K562 (cell line): ENCODE measurements around the gene AGPAT1. TPM values are rescaled to one million over a fixed set of nuclear protein-coding genes. Genes with fewer than 3 reads are reported as not detected.

Source experiments
- CEBPG ChIP-seq, 3 experiments: fragments of 200-800 bp in 1 of 3; sonication (Bioruptor generic) in 1 of 3; sonication (generic) in 1 of 3; formaldehyde crosslinking in 1 of 3; IDR thresholded peaks in 2 of 3; conservative IDR thresholded peaks in 1 of 3; 2 replicates each; pipeline versions ENCODE4 v1.6.1 to v1.8.0; 2016 to 2022; ENCODE audit warnings: missing compliant biosample characterization in 2 of 3, missing genetic modification characterization in 2 of 3, mild to moderate bottlenecking in 1 of 3, missing genetic modification reagents in 1 of 3
- CLOCK ChIP-seq: fragments of 250-450 bp; sonication (Bioruptor Pico); IDR thresholded peaks from 2 replicates; pipeline ENCODE4 v1.4.0; 2020; ENCODE audit warnings: mild to moderate bottlenecking, moderate library complexity, borderline replicate concordance
- CXXC5 ChIP-seq: fragments of 250-450 bp; sonication (Bioruptor Pico); IDR thresholded peaks from 2 replicates; pipeline ENCODE4 v1.8.0; 2022; ENCODE audit warnings: inconsistent platforms, mild to moderate bottlenecking, moderate library complexity
- ETS1 ChIP-seq: conservative IDR thresholded peaks from 2 replicates; pipeline ENCODE4 v1.6.1; 2011; ENCODE audit warnings: low read depth, mild to moderate bottlenecking, low read length; ENCODE audit not compliant: control insufficient read depth
- KDM5B ChIP-seq: fragments of 200-600 bp; sonication (generic); IDR thresholded peaks from 2 replicates; pipeline ENCODE4 v1.6.1; 2012; ENCODE audit warnings: low read depth, mild to moderate bottlenecking, moderate library complexity, low read length, control low read depth, inconsistent platforms; ENCODE audit not compliant: insufficient replicate concordance
- MBD1 ChIP-seq: fragments of 250-450 bp; sonication (Bioruptor Pico); IDR thresholded peaks from 2 replicates; pipeline ENCODE4 v1.8.0; 2022; ENCODE audit warnings: inconsistent platforms
- MTF1 ChIP-seq: fragments of 250-450 bp; sonication (Bioruptor Pico); IDR thresholded peaks from 2 replicates; pipeline ENCODE4 v1.9.0; 2021; ENCODE audit warnings: moderate library complexity, mild to moderate bottlenecking, inconsistent platforms, borderline replicate concordance
- NBN ChIP-seq: fragments of 450-650 bp; IDR thresholded peaks from 2 replicates; pipeline ENCODE4 v1.6.1; 2016; ENCODE audit warnings: low read depth, mild to moderate bottlenecking
- NCOA4 ChIP-seq: fragments of 450-650 bp; IDR thresholded peaks from 2 replicates; pipeline ENCODE4 v1.6.1; 2018; ENCODE audit warnings: mild to moderate bottlenecking; ENCODE audit not compliant: partially characterized antibody
- NR4A1 ChIP-seq, 2 experiments: fragments of 250-450 bp in 1 of 2; fragments of 450-650 bp in 1 of 2; sonication (Bioruptor Pico) in 1 of 2; IDR thresholded peaks; 2 replicates each; pipeline versions ENCODE4 v1.4.0 to v1.6.1; 2016 to 2020; ENCODE audit warnings: mild to moderate bottlenecking in 2 of 2, missing compliant biosample characterization in 1 of 2, missing genetic modification characterization in 1 of 2, moderate library complexity in 1 of 2
- PML ChIP-seq: IDR thresholded peaks from 2 replicates; pipeline ENCODE4 v1.6.1; 2012; ENCODE audit warnings: low read length, inconsistent platforms
- RBM39 ChIP-seq: fragments of 200-400 bp; formaldehyde crosslinking; optimal IDR thresholded peaks from 2 replicates; pipeline ENCODE3; 2018; ENCODE audit warnings: low read depth, low read length
- TEAD2 ChIP-seq: fragments of 450-650 bp; IDR thresholded peaks from 2 replicates; pipeline ENCODE4 v1.6.1; 2016; ENCODE audit warnings: missing genetic modification characterization, control low read depth, missing compliant biosample characterization
- ZFP36 ChIP-seq: fragments of 150-350 bp; IDR thresholded peaks from 2 replicates; pipeline ENCODE4 v1.6.1; 2018; ENCODE audit warnings: low read length, low read depth; ENCODE audit not compliant: partially characterized antibody
- ZNF24 ChIP-seq: fragments of 450-650 bp; IDR thresholded peaks from 2 replicates; pipeline ENCODE4 v1.6.1; 2016
- ZNF347 ChIP-seq: fragments of 450-650 bp; formaldehyde crosslinking; IDR thresholded peaks from 2 replicates; pipeline ENCODE4 v1.4.0; 2020; ENCODE audit warnings: low read depth, mild to moderate bottlenecking, moderate library complexity
- ZNF518B ChIP-seq: fragments of 250-450 bp; sonication (Bioruptor Pico); IDR thresholded peaks from 2 replicates; pipeline ENCODE4 v1.5.0; 2021; ENCODE audit warnings: mild to moderate bottlenecking, moderate library complexity
- polyA plus RNA-seq, 8 experiments: library from polyadenylated mRNA; depleted of rRNA in 4 of 8; stranded (reverse) in 5 of 8; unstranded in 3 of 8; fragments of >200 nt; fragmentation: Nextera tagmentation in 2 of 8; fragmentation: Illumina TruSeq in 1 of 8; extraction: Ambion mirVana in 2 of 8; extraction: Trizol in 1 of 8; gene quantifications; 2 replicates each; pipeline versions ENCODE4 v1.2.1 to v1.2.3, GENCODE V29; 2011 to 2014; ENCODE audit warnings: inconsistent platforms in 1 of 8, missing spikeins in 1 of 8
- total RNA-seq, 7 experiments: library from RNA; depleted of rRNA in 6 of 7; stranded (reverse); fragments of >200 nt in 6 of 7; fragmentation: Illumina TruSeq in 2 of 7; extraction: Trizol in 2 of 7; gene quantifications; 2 replicates each; pipeline versions ENCODE4 v1.2.1 to v1.2.3, GENCODE V29; 2011 to 2021; ENCODE audit warnings: low replicate concordance in 1 of 7

The AGPAT1 gene
- total and polyA plus RNA-seq, 9 of the 15 experiments (the other 6 are each of a cell fraction or from before 2014, with no cell fraction given) = 37.9 to 176 (median 69.4) TPM

GRCh38 chr6:32177788-32178546 is 2.1 kb upstream of the AGPAT1 start, which contains the start of gene RNF5 (continued):
- TF ChIP-seq ZNF518B (CRISPR knock-in tag) = no peak
- TF ChIP-seq RBM39 = no peak
- no peak for TF ChIP-seq CLOCK (CRISPR knock-in tag)
- peak; percentile 14; the same call in 1 of the 2 replicates for TF ChIP-seq PML
- TF ChIP-seq ETS1 = no peak
- peak; percentile 55 for TF ChIP-seq CXXC5 (CRISPR knock-in tag)
- TF ChIP-seq MTF1 = no peak
- no peak for TF ChIP-seq CEBPG (CRISPR knock-in tag; IDR thresholded peaks at IDR 0.05)
- 0 out of 4 replicates have a peak, but pooled peaks of 1 of the 2 experiments have one; percentile 27 for TF ChIP-seq CEBPG (tag; conservative IDR thresholded peaks at IDR 0.05 in 1 of 2, IDR thresholded peaks at IDR 0.05 in 1 of 2)
- no peak for TF ChIP-seq ZFP36
- no peak for TF ChIP-seq MBD1 (CRISPR knock-in tag)
- TF ChIP-seq NR4A1 (CRISPR knock-in tag; IDR thresholded peaks at IDR 0.05) = no peak
- 0 out of 2 replicates have a peak, but pooled peaks have one; percentile 7 for TF ChIP-seq NR4A1 (tag; IDR thresholded peaks at IDR 0.05)
- no peak for TF ChIP-seq ZNF347 (CRISPR knock-in tag)
- no peak for TF ChIP-seq ZNF24
- no peak for TF ChIP-seq TEAD2 (tag)
- no peak for TF ChIP-seq KDM5B
- no peak for TF ChIP-seq NBN
- no peak for TF ChIP-seq NCOA4
